Neural cell (in vitro differentiated cells): ENCODE data around the gene PRKCD.

ENCODE experiments used
- EP300 ChIP-seq: fragments of 450-650 bp; conservative IDR thresholded peaks from 2 replicates; pipeline ENCODE4 v1.6.1; 2014; ENCODE audit warnings: antibody characterized with exemption, mild to moderate bottlenecking, moderate library complexity; ENCODE audit not compliant: poor library complexity, severe bottlenecking
- EZH2 ChIP-seq: fragments of 200-600, 300-800 bp; shearing (Covaris generic), sonication (generic); IDR thresholded peaks from 2 replicates; pipeline ENCODE4 v1.6.1; 2014; ENCODE audit warnings: antibody characterized with exemption, low read length, borderline replicate concordance, mild to moderate bottlenecking; ENCODE audit not compliant: insufficient read depth, poor library complexity, severe bottlenecking
- MXI1 ChIP-seq: fragments of 450-650 bp; conservative IDR thresholded peaks from 2 replicates; pipeline ENCODE4 v1.6.1; 2014; ENCODE audit warnings: antibody characterized with exemption, mild to moderate bottlenecking; ENCODE audit not compliant: poor library complexity, severe bottlenecking
- POLR2AphosphoS5 ChIP-seq: IDR thresholded peaks from 2 replicates; pipeline ENCODE4 v1.6.1; 2012
- RAD21 ChIP-seq: fragments of 450-650 bp; conservative IDR thresholded peaks from 2 replicates; pipeline ENCODE4 v1.6.1; 2014; ENCODE audit warnings: antibody characterized with exemption, mild to moderate bottlenecking, moderate library complexity
- SMC3 ChIP-seq: fragments of 450-650 bp; conservative IDR thresholded peaks from 2 replicates; pipeline ENCODE4 v1.6.1; 2014; ENCODE audit warnings: antibody characterized with exemption, mild to moderate bottlenecking, moderate library complexity; ENCODE audit not compliant: poor library complexity
- TAF1 ChIP-seq: IDR thresholded peaks from 2 replicates; pipeline ENCODE4 v1.6.1; 2012; ENCODE audit warnings: low read depth
- TF ChIP-seq, protein P1 (sequence below): fragments of 450-650 bp; IDR thresholded peaks from 2 replicates; pipeline ENCODE4 v1.5.1; 2014; ENCODE audit warnings: antibody characterized with exemption, mild to moderate bottlenecking, moderate library complexity; ENCODE audit not compliant: poor library complexity, severe bottlenecking
- TF ChIP-seq, protein P2 (sequence below): IDR thresholded peaks from 2 replicates; pipeline ENCODE4 v1.6.1; 2012; ENCODE audit warnings: borderline replicate concordance

DNA sequence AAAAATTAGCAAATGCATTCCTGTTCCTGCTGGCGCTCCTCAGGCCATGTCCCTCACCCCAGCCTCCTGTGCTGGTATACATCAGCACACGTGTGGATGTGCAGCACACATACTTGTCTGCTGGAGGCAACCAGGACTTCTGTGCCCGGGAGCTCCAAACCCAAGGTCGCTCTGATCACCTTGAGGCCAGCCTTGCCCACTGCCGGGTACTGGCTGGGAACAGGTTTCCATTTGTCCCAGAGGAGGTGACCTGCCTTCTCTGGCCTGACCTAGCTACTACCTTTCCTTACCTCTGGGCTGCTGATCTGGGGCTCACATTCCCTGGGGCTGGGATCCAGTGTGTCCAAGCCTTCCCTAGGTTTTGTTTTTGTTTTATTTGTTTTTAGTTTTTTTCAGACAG is 12.1 kb downstream of the PRKCD start:
- TF ChIP-seq, protein P1, sequence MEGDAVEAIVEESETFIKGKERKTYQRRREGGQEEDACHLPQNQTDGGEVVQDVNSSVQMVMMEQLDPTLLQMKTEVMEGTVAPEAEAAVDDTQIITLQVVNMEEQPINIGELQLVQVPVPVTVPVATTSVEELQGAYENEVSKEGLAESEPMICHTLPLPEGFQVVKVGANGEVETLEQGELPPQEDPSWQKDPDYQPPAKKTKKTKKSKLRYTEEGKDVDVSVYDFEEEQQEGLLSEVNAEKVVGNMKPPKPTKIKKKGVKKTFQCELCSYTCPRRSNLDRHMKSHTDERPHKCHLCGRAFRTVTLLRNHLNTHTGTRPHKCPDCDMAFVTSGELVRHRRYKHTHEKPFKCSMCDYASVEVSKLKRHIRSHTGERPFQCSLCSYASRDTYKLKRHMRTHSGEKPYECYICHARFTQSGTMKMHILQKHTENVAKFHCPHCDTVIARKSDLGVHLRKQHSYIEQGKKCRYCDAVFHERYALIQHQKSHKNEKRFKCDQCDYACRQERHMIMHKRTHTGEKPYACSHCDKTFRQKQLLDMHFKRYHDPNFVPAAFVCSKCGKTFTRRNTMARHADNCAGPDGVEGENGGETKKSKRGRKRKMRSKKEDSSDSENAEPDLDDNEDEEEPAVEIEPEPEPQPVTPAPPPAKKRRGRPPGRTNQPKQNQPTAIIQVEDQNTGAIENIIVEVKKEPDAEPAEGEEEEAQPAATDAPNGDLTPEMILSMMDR = no peak
- TF ChIP-seq POLR2AphosphoS5 (no peak), EZH2 (no peak), RAD21 (no peak), TAF1 (no peak), SMC3 (no peak), EP300 (no peak), MXI1 (no peak)
- TF ChIP-seq, protein P2, sequence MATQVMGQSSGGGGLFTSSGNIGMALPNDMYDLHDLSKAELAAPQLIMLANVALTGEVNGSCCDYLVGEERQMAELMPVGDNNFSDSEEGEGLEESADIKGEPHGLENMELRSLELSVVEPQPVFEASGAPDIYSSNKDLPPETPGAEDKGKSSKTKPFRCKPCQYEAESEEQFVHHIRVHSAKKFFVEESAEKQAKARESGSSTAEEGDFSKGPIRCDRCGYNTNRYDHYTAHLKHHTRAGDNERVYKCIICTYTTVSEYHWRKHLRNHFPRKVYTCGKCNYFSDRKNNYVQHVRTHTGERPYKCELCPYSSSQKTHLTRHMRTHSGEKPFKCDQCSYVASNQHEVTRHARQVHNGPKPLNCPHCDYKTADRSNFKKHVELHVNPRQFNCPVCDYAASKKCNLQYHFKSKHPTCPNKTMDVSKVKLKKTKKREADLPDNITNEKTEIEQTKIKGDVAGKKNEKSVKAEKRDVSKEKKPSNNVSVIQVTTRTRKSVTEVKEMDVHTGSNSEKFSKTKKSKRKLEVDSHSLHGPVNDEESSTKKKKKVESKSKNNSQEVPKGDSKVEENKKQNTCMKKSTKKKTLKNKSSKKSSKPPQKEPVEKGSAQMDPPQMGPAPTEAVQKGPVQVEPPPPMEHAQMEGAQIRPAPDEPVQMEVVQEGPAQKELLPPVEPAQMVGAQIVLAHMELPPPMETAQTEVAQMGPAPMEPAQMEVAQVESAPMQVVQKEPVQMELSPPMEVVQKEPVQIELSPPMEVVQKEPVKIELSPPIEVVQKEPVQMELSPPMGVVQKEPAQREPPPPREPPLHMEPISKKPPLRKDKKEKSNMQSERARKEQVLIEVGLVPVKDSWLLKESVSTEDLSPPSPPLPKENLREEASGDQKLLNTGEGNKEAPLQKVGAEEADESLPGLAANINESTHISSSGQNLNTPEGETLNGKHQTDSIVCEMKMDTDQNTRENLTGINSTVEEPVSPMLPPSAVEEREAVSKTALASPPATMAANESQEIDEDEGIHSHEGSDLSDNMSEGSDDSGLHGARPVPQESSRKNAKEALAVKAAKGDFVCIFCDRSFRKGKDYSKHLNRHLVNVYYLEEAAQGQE = no peak
